Fibroblast of peridontal ligament (primary cell): ENCODE data around the gene PARD3.
A peak's percentile ranks its signal among the peaks of the same experiment; 100 is the strongest.
"Not testable (repeated sequence)": the region's sequence is repeated elsewhere in the genome, so short reads cannot be mapped to it uniquely, and the experiment has no call there.

Experiments
- DNase-seq: peaks from one replicate; pipeline ENCODE4 v3.0.0-alpha.2; 2010; ENCODE audit errors: extremely low read depth

Gene PARD3

GRCh38 chr10:34392641-34393170, 422.4 kb downstream of the PARD3 start:
- no peak for DNase-seq

- DNase-seq: peak; percentile 36
Observed at GRCh38 chr10:34391168-34391567, 423.9 kb downstream of the PARD3 start.

GRCh38 chr10:34389801-34390200, 425.3 kb downstream of the PARD3 start:
- no peak for DNase-seq

GRCh38 chr10:34386921-34387320, 428.2 kb downstream of the PARD3 start:
- DNase-seq: no peak

- no peak for DNase-seq
Observed at GRCh38 chr10:34384372-34384771, 430.7 kb downstream of the PARD3 start.

GRCh38 chr10:34382626-34383025, 432.5 kb downstream of the PARD3 start:
- DNase-seq: no peak

GRCh38 chr10:34380856-34381255, 434.2 kb downstream of the PARD3 start:
- no peak for DNase-seq

GRCh38 chr10:34378297-34378696, 436.8 kb downstream of the PARD3 start:
- no peak for DNase-seq

- DNase-seq: no peak
Observed at GRCh38 chr10:34377833-34378232, 437.3 kb downstream of the PARD3 start.

- DNase-seq: no peak
Observed at GRCh38 chr10:34374356-34375045, 440.6 kb downstream of the PARD3 start.

GRCh38 chr10:34373211-34373610, 441.9 kb downstream of the PARD3 start:
- no peak for DNase-seq

- no peak for DNase-seq
Observed at GRCh38 chr10:34372509-34372908, 442.6 kb downstream of the PARD3 start.

GRCh38 chr10:34370126-34370525, 445.0 kb downstream of the PARD3 start:
- no peak for DNase-seq

GRCh38 chr10:34369120-34369519, 446.0 kb downstream of the PARD3 start:
- DNase-seq: no peak

- no peak for DNase-seq
Observed at GRCh38 chr10:34364253-34365037, 450.7 kb downstream of the PARD3 start.

GRCh38 chr10:34360984-34361383, 454.1 kb downstream of the PARD3 start:
- DNase-seq: no peak

GRCh38 chr10:34359435-34359813, 455.7 kb downstream of the PARD3 start:
- no peak for DNase-seq

- DNase-seq: no peak
Observed at GRCh38 chr10:34358729-34359434, 456.2 kb downstream of the PARD3 start.

GRCh38 chr10:34356463-34356862, 458.6 kb downstream of the PARD3 start:
- no peak for DNase-seq

GRCh38 chr10:34353530-34353929, 461.6 kb downstream of the PARD3 start:
- not testable (repeated sequence) for DNase-seq

- DNase-seq: not testable (repeated sequence)
Observed at GRCh38 chr10:34352599-34353204, 462.4 kb downstream of the PARD3 start.

GRCh38 chr10:34351161-34351560, 463.9 kb downstream of the PARD3 start:
- DNase-seq: peak; percentile 27
